K562 (cell line): ENCODE results near the gene LAMA4.

Experiments
- CTCF ChIP-seq, 3 experiments: IDR thresholded peaks in 2 of 3; conservative IDR thresholded peaks in 1 of 3; 2 replicates each; pipeline ENCODE4 v1.5.1; 2011 to 2012; ENCODE audit warnings: low read length in 3 of 3, mild to moderate bottlenecking in 3 of 3, control low read depth in 2 of 3, improper control_type of control experiment in 1 of 3, inconsistent platforms in 1 of 3, low read depth in 1 of 3, mixed read lengths in 1 of 3, moderate library complexity in 1 of 3; ENCODE audit not compliant: insufficient read depth in 2 of 3
- POLR2AphosphoS5 ChIP-seq: IDR thresholded peaks from 2 replicates; pipeline ENCODE4 v1.6.1; 2011; ENCODE audit warnings: mild to moderate bottlenecking, low read depth, low read length, moderate library complexity; ENCODE audit not compliant: control insufficient read depth, insufficient read depth

- TF ChIP-seq POLR2AphosphoS5 (no peak), CTCF (IDR thresholded peaks at IDR 0.05 in 2 of 3, conservative IDR thresholded peaks at IDR 0.05 in 1 of 3; ENCODE audit: insufficient read depth in 2 of 3, low read depth in 1 of 3, low read length in 3 of 3) (no peak)
Measured at GRCh38 chr6:112172540-112172939, 81.8 kb downstream of the LAMA4 start.
